ENCODE results near the gene CDYL. TPM values are rescaled to one million over a fixed set of nuclear protein-coding genes. Genes with fewer than 3 reads are reported as not detected.

The CDYL gene
- total RNA-seq, 1 donor from 2014 or later = 74.1 TPM

DNA sequence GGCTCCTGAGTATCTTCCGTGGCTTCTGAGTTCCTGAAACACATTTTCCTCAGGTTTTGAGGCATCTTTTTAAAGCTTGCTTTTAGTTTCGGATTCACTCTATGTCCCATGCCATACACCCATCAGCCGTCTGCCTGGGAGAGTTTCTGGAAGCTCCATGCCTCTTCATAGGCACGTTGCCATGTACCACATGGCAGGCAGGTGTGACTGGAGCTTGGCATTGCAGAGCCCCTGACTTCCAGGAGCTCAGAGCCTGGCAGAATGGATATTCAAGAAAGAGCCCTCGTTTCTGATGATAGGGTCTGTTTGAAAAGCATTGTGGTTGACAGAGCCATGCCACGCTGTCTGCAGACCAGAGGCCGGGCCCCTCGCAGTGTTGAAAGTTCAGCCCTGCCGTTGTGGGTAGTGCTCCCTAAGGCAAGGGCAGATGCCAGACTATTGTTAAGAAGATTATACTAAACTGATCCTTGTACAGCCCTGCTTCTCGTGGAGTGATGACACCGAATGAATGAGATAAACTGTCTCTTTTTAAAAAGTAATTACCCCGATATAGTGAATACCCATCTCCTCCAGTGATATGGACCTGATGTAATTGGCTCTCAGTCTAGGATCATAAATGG is 127.7 kb downstream of the CDYL start:
- H3K27ac Mint-ChIP-seq = no peak overlapping the region
- no peak overlapping the region for H3K4me3 Mint-ChIP-seq
- TF ChIP-seq, protein P1, sequence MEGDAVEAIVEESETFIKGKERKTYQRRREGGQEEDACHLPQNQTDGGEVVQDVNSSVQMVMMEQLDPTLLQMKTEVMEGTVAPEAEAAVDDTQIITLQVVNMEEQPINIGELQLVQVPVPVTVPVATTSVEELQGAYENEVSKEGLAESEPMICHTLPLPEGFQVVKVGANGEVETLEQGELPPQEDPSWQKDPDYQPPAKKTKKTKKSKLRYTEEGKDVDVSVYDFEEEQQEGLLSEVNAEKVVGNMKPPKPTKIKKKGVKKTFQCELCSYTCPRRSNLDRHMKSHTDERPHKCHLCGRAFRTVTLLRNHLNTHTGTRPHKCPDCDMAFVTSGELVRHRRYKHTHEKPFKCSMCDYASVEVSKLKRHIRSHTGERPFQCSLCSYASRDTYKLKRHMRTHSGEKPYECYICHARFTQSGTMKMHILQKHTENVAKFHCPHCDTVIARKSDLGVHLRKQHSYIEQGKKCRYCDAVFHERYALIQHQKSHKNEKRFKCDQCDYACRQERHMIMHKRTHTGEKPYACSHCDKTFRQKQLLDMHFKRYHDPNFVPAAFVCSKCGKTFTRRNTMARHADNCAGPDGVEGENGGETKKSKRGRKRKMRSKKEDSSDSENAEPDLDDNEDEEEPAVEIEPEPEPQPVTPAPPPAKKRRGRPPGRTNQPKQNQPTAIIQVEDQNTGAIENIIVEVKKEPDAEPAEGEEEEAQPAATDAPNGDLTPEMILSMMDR (conservative IDR thresholded peaks at IDR 0.05) = no peak
- no peaks in the 10 kb centered on the region for H3K27me3 Mint-ChIP-seq
- H3K4me1 Mint-ChIP-seq (ENCODE audit: unreplicated experiment) = peaks cover 29% of the 10 kb centered on the region
- peaks cover 7% of the 10 kb centered on the region for H3K9me3 Mint-ChIP-seq
- H3K36me3 Mint-ChIP-seq = peaks cover 25% of the 10 kb centered on the region
- DNase-seq (ENCODE audit: extremely low spot score, unreplicated experiment) = no peak

- H3K36me3 Mint-ChIP-seq = peaks cover 23% of the 10 kb centered on the region
- no peak overlapping the region for H3K4me3 Mint-ChIP-seq
- peaks cover 2% of the 10 kb centered on the region for H3K9me3 Mint-ChIP-seq
- no peaks in the 10 kb centered on the region for H3K27me3 Mint-ChIP-seq
- H3K4me1 Mint-ChIP-seq (ENCODE audit: unreplicated experiment) = peaks cover 35% of the 10 kb centered on the region
- peak overlapping the region; percentile 39 for H3K27ac Mint-ChIP-seq
- TF ChIP-seq, protein P1 (conservative IDR thresholded peaks at IDR 0.05) = no peak
- no peak for DNase-seq (ENCODE audit: extremely low spot score, unreplicated experiment)
These were observed 128.3 kb downstream of the CDYL start for GRCh38 chr6:4904461-4905025.

DNA sequence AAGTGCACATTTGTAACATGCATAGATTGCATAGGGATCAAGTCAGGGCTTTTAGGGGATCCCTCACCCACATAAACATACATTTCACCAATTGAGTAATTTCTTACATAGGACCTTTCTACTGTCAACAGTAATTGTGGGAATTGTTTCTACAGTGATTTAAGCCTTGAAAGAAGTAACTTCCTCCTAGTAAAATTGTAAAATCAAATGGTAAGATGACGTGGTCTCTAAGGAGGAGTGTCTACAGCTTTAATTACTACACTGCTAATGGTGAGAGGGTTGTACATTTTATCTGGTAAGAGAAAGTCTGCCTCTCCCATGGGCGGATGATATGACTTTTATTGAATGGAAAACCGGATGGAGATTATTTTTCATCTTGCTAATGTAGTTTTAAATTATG is 129.6 kb downstream of the CDYL start:
- peaks cover 42% of the 10 kb centered on the region for H3K4me1 Mint-ChIP-seq (ENCODE audit: unreplicated experiment)
- H3K36me3 Mint-ChIP-seq = peaks cover 26% of the 10 kb centered on the region
- H3K9me3 Mint-ChIP-seq = no peaks in the 10 kb centered on the region
- DNase-seq (ENCODE audit: extremely low spot score, unreplicated experiment) = no peak
- H3K27me3 Mint-ChIP-seq = no peaks in the 10 kb centered on the region
- no peak overlapping the region for H3K4me3 Mint-ChIP-seq
- TF ChIP-seq, protein P1 (conservative IDR thresholded peaks at IDR 0.05) = no peak
- H3K27ac Mint-ChIP-seq = peak overlapping the region; percentile 5

GRCh38 chr6:4906293-4907276 is 130.4 kb downstream of the CDYL start:
- H3K27me3 Mint-ChIP-seq = no peaks in the 10 kb centered on the region
- TF ChIP-seq, protein P1 (conservative IDR thresholded peaks at IDR 0.05) = no peak
- H3K9me3 Mint-ChIP-seq = no peaks in the 10 kb centered on the region
- peaks cover 21% of the 10 kb centered on the region for H3K36me3 Mint-ChIP-seq
- peaks cover 37% of the 10 kb centered on the region for H3K4me1 Mint-ChIP-seq (ENCODE audit: unreplicated experiment)
- DNase-seq (ENCODE audit: extremely low spot score, unreplicated experiment) = no peak
- H3K27ac Mint-ChIP-seq = peak overlapping the region; percentile 54
- no peak overlapping the region for H3K4me3 Mint-ChIP-seq

GRCh38 chr6:4907602-4908001 is 131.4 kb downstream of the CDYL start:
- H3K36me3 Mint-ChIP-seq = peaks cover 20% of the 10 kb centered on the region
- TF ChIP-seq, protein P1 (conservative IDR thresholded peaks at IDR 0.05) = no peak
- no peaks in the 10 kb centered on the region for H3K9me3 Mint-ChIP-seq

More at GRCh38 chr6:4907602-4908001, 131.4 kb downstream of the CDYL start:
- peaks cover 36% of the 10 kb centered on the region for H3K4me1 Mint-ChIP-seq (ENCODE audit: unreplicated experiment)
- peak overlapping the region; percentile 50 for H3K27ac Mint-ChIP-seq
- H3K4me3 Mint-ChIP-seq = no peak overlapping the region
- no peak for DNase-seq (ENCODE audit: extremely low spot score, unreplicated experiment)
- no peaks in the 10 kb centered on the region for H3K27me3 Mint-ChIP-seq

Measured in type B pancreatic cell (in vitro differentiated cells).